Heart left ventricle (tissue), 16 donors: ENCODE measurements around the gene CTSO. TPM values are rescaled to one million over a fixed set of nuclear protein-coding genes. Genes with fewer than 3 reads are reported as not detected.

Experiments used
- ATAC-seq, 4 donors: fragments of 200-7000 bp; cut with Tn5 transposase; one replicate each; pipeline ENCODE4 v1.9.1; 2020 to 2022; ENCODE audit warnings: moderate library complexity in 4 of 4, mild to moderate bottlenecking in 3 of 4, moderate number of reproducible peaks in 1 of 4
- DNase-seq, 5 donors: peaks; one replicate each; pipeline ENCODE4 v3.0.0-alpha.2; 2020
- H3K27ac ChIP-seq, 12 donors: fragments of 200-600 bp; sonication (generic) in 4 of 12; one replicate each; pipeline versions ENCODE4 v1.5.0 to v1.8.0; 2016 to 2022; ENCODE audit warnings: mild to moderate bottlenecking in 2 of 12
- H3K27me3 ChIP-seq, 9 donors: fragments of 200-600 bp; sonication (generic) in 2 of 9; one replicate each; pipeline versions ENCODE4 v1.5.1 to v1.8.0; 2016 to 2022; ENCODE audit warnings: mild to moderate bottlenecking in 3 of 9
- H3K36me3 ChIP-seq, 9 donors: fragments of 200-600 bp; sonication (generic) in 2 of 9; one replicate each; pipeline versions ENCODE4 v1.5.0 to v1.8.0; 2018 to 2022; ENCODE audit warnings: mild to moderate bottlenecking in 2 of 9
- H3K4me1 ChIP-seq, 12 donors: fragments of 200-600 bp; sonication (generic) in 4 of 12; one replicate each; pipeline versions ENCODE4 v1.5.0 to v1.8.0; 2016 to 2022; ENCODE audit warnings: mild to moderate bottlenecking in 3 of 12
- H3K4me3 ChIP-seq, 12 donors: fragments of 200-600 bp; sonication (generic) in 4 of 12; one replicate each; pipeline versions ENCODE4 v1.5.0 to v1.8.0; 2017 to 2022; ENCODE audit warnings: mild to moderate bottlenecking in 9 of 12, moderate library complexity in 4 of 12
- H3K9me3 ChIP-seq, 12 donors: fragments of 200-600 bp; sonication (generic) in 4 of 12; one replicate each; pipeline versions ENCODE4 v1.5.0 to v1.8.0; 2016 to 2022; ENCODE audit warnings: mild to moderate bottlenecking in 1 of 12
- POLR2A ChIP-seq, 2 donors: fragments of 450-650 bp; IDR thresholded peaks; one replicate each; pipeline ENCODE4 v1.6.1; 2017; ENCODE audit warnings: antibody characterized with exemption in 2 of 2, mild to moderate bottlenecking in 2 of 2, moderate library complexity in 2 of 2
- WGBS, 4 donors: extraction: QIAGEN DNeasy Blood & Tissue Kit in 2 of 4; methylation state at CpG; one replicate each; pipeline versions ENCODE4 v1.1.5 to v1.1.7; 2013 to 2018; 5-methylcytosine and 5-hydroxymethylcytosine counted together
- intact Hi-C, 10 donors: fragments of 100-400 bp; cut with DNase I; formaldehyde crosslinking; loops; one replicate each; pipeline versions ENCODE4 v1.11.1 to v1.14.2; 2022
- polyA plus RNA-seq, 2 donors: library from polyadenylated mRNA; stranded (reverse); fragments of 200-250 nt; gene quantifications; one replicate each; pipeline ENCODE4 v1.2.3, GENCODE V29; 2013
- total RNA-seq, 9 donors: library from RNA; depleted of rRNA in 2 of 9; stranded (reverse); fragments of >200 nt in 2 of 9; fragmentation: NEBNext Ultra II Directional in 3 of 9; extraction: Animal tissue kit (Norgen Biotek cat#: 25700) in 3 of 9; gene quantifications; one replicate each; pipeline versions ENCODE4 v1.1.0 to v1.2.4, GENCODE V29; 2016 to 2023
- TF ChIP-seq, protein P1 (sequence below), 12 donors: fragments of 200-600 bp; sonication (generic) in 4 of 12; IDR thresholded peaks; one replicate each; pipeline versions ENCODE4 v1.5.0 to v1.8.0; 2018 to 2022; ENCODE audit warnings: antibody characterized with exemption in 12 of 12, mild to moderate bottlenecking in 5 of 12
- donor health status: ischemic (EF 13 %, LVEDD 7.1; RV severe dilation, severe dysfunction).
- donor health status: healthy with polysubstance abuse.
- donor health status: DM: no; HTN: yes; CAD: no.
- donor health status: DM: no; HTN: no; CAD: no.
- donor health status: ischemic (EF 25% LVEDD 6.9; RV normal size, moderate dysfunction).
- donor health status: ischemic (EF 25% LVEDD 5.7; RV mildly dilated, moderate dysfunction).
- donor health status: healthy.
- donor health status: DM: yes; HTN: yes; CAD: no.
- donor health status: ischemic (EF 35%, LVEDD 5.7; RV mildly dilated, moderate dysfunction).
- donor health status: nonischemic (EF 11% LVEDD 7.7; RV severe dilation, severe dysfunction).
- donor health status: DM: yes; HTN: yes; CAD: no.
- donor health status: PGD.
- donor health status: ischemic (EF 29% LVEDD 5.4; RV normal size, mild dysfunction).
- donor health status: nonischemic (EF 23%, LVEDD 6.1; RV moderate dilation, normal function).

Gene CTSO
- total and polyA plus RNA-seq, 11 donors = 2.6 to 26.0 (median 7.0) TPM

DNA sequence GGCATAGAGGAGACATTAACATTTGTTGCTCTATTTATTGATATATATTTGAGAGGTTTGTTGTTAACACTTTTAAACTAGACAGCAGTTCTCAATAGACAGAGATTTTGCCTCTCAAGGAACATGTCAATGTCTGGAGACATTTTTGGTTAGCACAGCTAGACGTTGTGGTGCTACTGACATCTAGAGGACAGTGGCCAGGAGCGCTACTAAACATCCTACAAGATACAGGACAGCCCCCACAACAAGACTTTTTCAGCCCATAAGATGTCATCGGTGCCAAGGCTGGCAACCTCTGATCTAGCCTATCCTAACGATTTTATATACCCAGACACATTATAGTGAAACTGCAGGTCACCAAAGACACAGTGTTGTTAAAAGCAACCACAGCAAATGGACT, 18.4 kb upstream of the CTSO start:
- no peak overlapping the region for H3K27ac ChIP-seq
- no peak for TF ChIP-seq POLR2A (IDR thresholded peaks at IDR 0.05)
- TF ChIP-seq, protein P1, sequence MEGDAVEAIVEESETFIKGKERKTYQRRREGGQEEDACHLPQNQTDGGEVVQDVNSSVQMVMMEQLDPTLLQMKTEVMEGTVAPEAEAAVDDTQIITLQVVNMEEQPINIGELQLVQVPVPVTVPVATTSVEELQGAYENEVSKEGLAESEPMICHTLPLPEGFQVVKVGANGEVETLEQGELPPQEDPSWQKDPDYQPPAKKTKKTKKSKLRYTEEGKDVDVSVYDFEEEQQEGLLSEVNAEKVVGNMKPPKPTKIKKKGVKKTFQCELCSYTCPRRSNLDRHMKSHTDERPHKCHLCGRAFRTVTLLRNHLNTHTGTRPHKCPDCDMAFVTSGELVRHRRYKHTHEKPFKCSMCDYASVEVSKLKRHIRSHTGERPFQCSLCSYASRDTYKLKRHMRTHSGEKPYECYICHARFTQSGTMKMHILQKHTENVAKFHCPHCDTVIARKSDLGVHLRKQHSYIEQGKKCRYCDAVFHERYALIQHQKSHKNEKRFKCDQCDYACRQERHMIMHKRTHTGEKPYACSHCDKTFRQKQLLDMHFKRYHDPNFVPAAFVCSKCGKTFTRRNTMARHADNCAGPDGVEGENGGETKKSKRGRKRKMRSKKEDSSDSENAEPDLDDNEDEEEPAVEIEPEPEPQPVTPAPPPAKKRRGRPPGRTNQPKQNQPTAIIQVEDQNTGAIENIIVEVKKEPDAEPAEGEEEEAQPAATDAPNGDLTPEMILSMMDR (IDR thresholded peaks at IDR 0.05) = peak in 5 of 12 donors; percentile 13 to 41 (median 33)
- H3K9me3 ChIP-seq = no peaks in the 10 kb centered on the region
- H3K4me3 ChIP-seq = no peak overlapping the region
- peak in 1 of 4 donors; percentile 39 for ATAC-seq
- H3K27me3 ChIP-seq = peaks cover 0 to 9% (median 0%) of the 10 kb centered on the region in 9 donors
- WGBS, 4 donors = 29 to 47% (median 37%) methylated on average over 4 of the region's 4 CpGs
- intact Hi-C loops = no loop called here
- H3K36me3 ChIP-seq = no peaks in the 10 kb centered on the region
- DNase-seq = no peak
- no peaks in the 10 kb centered on the region for H3K4me1 ChIP-seq

GRCh38 chr4:155966731-155967395, 13.2 kb upstream of the CTSO start:
- ATAC-seq (no peak), DNase-seq (no peak)
- Histone ChIP-seq H3K4me3 (no peak overlapping the region), H3K27ac (no peak overlapping the region), H3K9me3 (no peaks in the 10 kb centered on the region), H3K36me3 (no peaks in the 10 kb centered on the region), H3K27me3 (peaks cover 0 to 9% (median 0%) of the 10 kb centered on the region in 9 donors), H3K4me1 (peaks cover 0 to 6% (median 0%) of the 10 kb centered on the region in 12 donors)
- WGBS, 4 donors = 66 to 72% (median 69%) methylated on average over 3 of the region's 3 CpGs
- TF ChIP-seq POLR2A (IDR thresholded peaks at IDR 0.05) = no peak
- TF ChIP-seq, protein P1 (IDR thresholded peaks at IDR 0.05) = no peak
- intact Hi-C loops = no loop called here

- TF ChIP-seq POLR2A (IDR thresholded peaks at IDR 0.05) = no peak
- TF ChIP-seq, protein P1 (IDR thresholded peaks at IDR 0.05) = no peak
- no peak for DNase-seq
- 81 to 87% (median 85%) methylated on average over 2 of the region's 2 CpGs for WGBS, 4 donors
- no peaks in the 10 kb centered on the region for H3K9me3 ChIP-seq
- H3K36me3 ChIP-seq = no peaks in the 10 kb centered on the region
- ATAC-seq = no peak
- intact Hi-C loops = no loop called here
- H3K27ac ChIP-seq = no peak overlapping the region
- no peak overlapping the region for H3K4me3 ChIP-seq
- peaks cover 0 to 9% (median 0%) of the 10 kb centered on the region in 9 donors for H3K27me3 ChIP-seq
- H3K4me1 ChIP-seq = peaks cover 0 to 6% (median 0%) of the 10 kb centered on the region in 12 donors
Observed at GRCh38 chr4:155966171-155966570, 12.5 kb upstream of the CTSO start.

DNA sequence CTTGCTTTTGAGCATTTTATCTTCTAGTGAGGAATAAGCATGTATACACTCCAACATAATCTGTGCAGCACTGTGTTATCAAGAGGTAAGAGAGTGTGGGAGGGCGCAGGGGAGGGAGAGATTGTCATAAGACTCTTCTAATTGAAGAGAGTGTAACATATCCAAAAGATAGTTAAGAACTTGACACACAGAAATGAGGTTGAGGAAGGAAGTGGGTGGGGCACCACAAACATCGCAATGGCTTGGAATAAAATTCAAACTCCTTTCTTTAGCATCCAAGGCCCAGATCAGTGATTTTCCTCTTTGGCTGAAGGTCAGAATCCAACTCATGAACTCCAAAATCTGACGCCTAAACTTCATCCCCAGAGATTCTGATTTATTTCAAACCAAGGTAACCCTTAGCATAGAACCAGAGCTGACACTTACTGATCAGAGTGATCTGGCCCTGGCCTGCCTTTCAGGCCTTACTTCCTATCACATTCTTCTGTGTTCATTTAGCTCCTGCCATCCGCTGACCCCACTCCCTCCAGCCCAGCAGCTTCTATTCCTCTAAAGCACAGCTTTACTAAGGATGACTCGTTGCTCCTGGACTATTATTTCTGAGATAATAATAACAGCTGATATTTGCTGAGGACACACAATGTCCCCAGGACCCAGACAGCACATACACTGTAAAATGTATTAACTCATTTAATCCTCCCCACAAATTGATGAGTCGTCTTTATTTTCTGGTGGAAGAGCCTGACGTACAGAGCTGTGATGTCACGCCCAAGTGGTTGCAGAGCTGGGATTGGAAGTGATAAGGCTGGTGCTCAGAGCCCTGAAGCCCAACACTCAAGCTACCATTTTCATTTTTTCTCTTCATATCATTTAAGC, 10.6 kb upstream of the CTSO start:
- Histone ChIP-seq H3K36me3 (no peaks in the 10 kb centered on the region), H3K4me3 (no peak overlapping the region), H3K4me1 (peaks cover 0 to 6% (median 0%) of the 10 kb centered on the region in 12 donors), H3K9me3 (no peaks in the 10 kb centered on the region), H3K27me3 (peaks cover 0 to 2% (median 0%) of the 10 kb centered on the region in 9 donors), H3K27ac (no peak overlapping the region)
- 63 to 71% (median 65%) methylated on average over 8 of the region's 8 CpGs for WGBS, 4 donors
- TF ChIP-seq, protein P1 (IDR thresholded peaks at IDR 0.05) = no peak
- no peak for TF ChIP-seq POLR2A (IDR thresholded peaks at IDR 0.05)
- ATAC-seq (peak in 3 of 4 donors; percentile 24 to 64 (median 38)), DNase-seq (no peak)
- intact Hi-C loops = no loop called here
